Mammary epithelial cell (primary cell): ENCODE results near the gene NIT1.

Experiments used
- CTCF ChIP-seq, 2 donors: IDR thresholded peaks in 1 of 2; conservative IDR thresholded peaks in 1 of 2; 2 replicates each; pipeline ENCODE4 v1.5.1; 2011 to 2012; ENCODE audit warnings: inconsistent platforms in 2 of 2, low read length in 2 of 2, mild to moderate bottlenecking in 2 of 2, control low read depth in 1 of 2, low read depth in 1 of 2; ENCODE audit not compliant: insufficient read depth in 1 of 2; ENCODE audit errors: extremely low read depth in 1 of 2
- EZH2 ChIP-seq: IDR thresholded peaks from 2 replicates; pipeline ENCODE4 v1.6.1; 2012; ENCODE audit warnings: low read length, inconsistent platforms, borderline replicate concordance

- TF ChIP-seq CTCF (conservative IDR thresholded peaks at IDR 0.05 in 1 of 2, IDR thresholded peaks at IDR 0.05 in 1 of 2; ENCODE audit: extremely low read depth in 1 of 2, insufficient read depth in 1 of 2, low read depth in 1 of 2, low read length in 2 of 2): no peak
- TF ChIP-seq EZH2: no peak
Measured at GRCh38 chr1:161128591-161129420, 10.9 kb downstream of the NIT1 start.
